Loucy (cell line): Measurements from ENCODE around the gene CEP63.

Experiments used
- H2AFZ ChIP-seq: fragments of 200-600 bp; sonication (generic); 2 replicates; pipeline ENCODE4 v1.6.0; 2016; ENCODE audit warnings: antibody characterized with exemption, mild to moderate bottlenecking, low read length, moderate library complexity
- H3F3A ChIP-seq: fragments of 200-600 bp; 2 replicates; pipeline ENCODE4 v1.6.0; 2016; ENCODE audit warnings: antibody characterized with exemption, low read depth, mild to moderate bottlenecking
- H3K27me3 ChIP-seq: fragments of 200-600 bp; sonication (generic); 2 replicates; pipeline ENCODE4 v1.6.1; 2014; ENCODE audit warnings: low read length, mild to moderate bottlenecking; ENCODE audit not compliant: insufficient read depth, poor library complexity, severe bottlenecking
- H3K36me3 ChIP-seq: fragments of 200-600 bp; sonication (generic); 2 replicates; pipeline ENCODE4 v1.6.1; 2016; ENCODE audit warnings: low read length; ENCODE audit not compliant: insufficient read depth
- H3K4me1 ChIP-seq: fragments of 200-600 bp; sonication (generic); 2 replicates; pipeline ENCODE4 v1.5.1; 2014; ENCODE audit warnings: low read length, mild to moderate bottlenecking; ENCODE audit not compliant: insufficient read depth, poor library complexity, severe bottlenecking
- H3K4me2 ChIP-seq: fragments of 200-600 bp; sonication (generic); 2 replicates; pipeline ENCODE4 v1.6.0; 2014; ENCODE audit warnings: antibody characterized with exemption, low read length, low read depth, mild to moderate bottlenecking; ENCODE audit not compliant: poor library complexity, severe bottlenecking
- H3K4me3 ChIP-seq: fragments of 200-600 bp; sonication (generic); 2 replicates; pipeline ENCODE4 v1.5.1; 2014; ENCODE audit warnings: low read length, mild to moderate bottlenecking, mixed read lengths; ENCODE audit not compliant: poor library complexity, severe bottlenecking
- H3K79me2 ChIP-seq: fragments of 200-600 bp; sonication (generic); 2 replicates; pipeline ENCODE4 v1.6.1; 2014; ENCODE audit warnings: low read length; ENCODE audit not compliant: insufficient read depth
- H3K9ac ChIP-seq: fragments of 200-600 bp; sonication (generic); 2 replicates; pipeline ENCODE4 v1.6.0; 2014; ENCODE audit warnings: mild to moderate bottlenecking, low read depth, low read length, moderate library complexity; ENCODE audit not compliant: poor library complexity, severe bottlenecking
- H3K9me2 ChIP-seq: fragments of 200-600 bp; sonication (generic); replicated peaks from 2 replicates; pipeline ENCODE4 v1.6.1; 2016; ENCODE audit warnings: low read depth, low read length, mixed read lengths
- H3K9me3 ChIP-seq: fragments of 200-600 bp; sonication (generic); 2 replicates; pipeline ENCODE4 v1.6.1; 2014; ENCODE audit warnings: mild to moderate bottlenecking, antibody characterized with exemption, low read length, low read depth; ENCODE audit not compliant: insufficient read depth
- H4K20me1 ChIP-seq: fragments of 200-600 bp; sonication (generic); 2 replicates; pipeline ENCODE4 v1.6.0; 2014; ENCODE audit warnings: antibody characterized with exemption, low read length, mild to moderate bottlenecking; ENCODE audit not compliant: insufficient read depth, poor library complexity, severe bottlenecking
- CTCF ChIP-seq: fragments of 200-600 bp; sonication (generic); conservative IDR thresholded peaks from 2 replicates; pipeline ENCODE4 v1.5.1; 2014; ENCODE audit warnings: mild to moderate bottlenecking, antibody characterized with exemption, low read length
- EZH2phosphoT487 ChIP-seq: fragments of 200-600 bp; IDR thresholded peaks from 2 replicates; pipeline ENCODE4 v1.6.1; 2018; ENCODE audit warnings: antibody characterized with exemption, mild to moderate bottlenecking, moderate library complexity, borderline replicate concordance

The CEP63 gene

GRCh38 chr3:134536781-134537180, 50.9 kb downstream of the CEP63 start:
- H3K79me2 ChIP-seq = no peaks in the 10 kb centered on the region
- no peak for TF ChIP-seq CTCF
- TF ChIP-seq EZH2phosphoT487 = no peak
- H3K4me2 ChIP-seq = no peak overlapping the region
- no peaks in the 10 kb centered on the region for H4K20me1 ChIP-seq
- no peak overlapping the region for H3K9ac ChIP-seq
- no peaks in the 10 kb centered on the region for H3F3A ChIP-seq
- H3K9me3 ChIP-seq = no peaks in the 10 kb centered on the region
- H3K27me3 ChIP-seq = no peaks in the 10 kb centered on the region
- no peaks in the 10 kb centered on the region for H3K4me1 ChIP-seq
- H3K9me2 ChIP-seq = no peaks in the 10 kb centered on the region
- H3K36me3 ChIP-seq = peaks cover 63% of the 10 kb centered on the region; the same call in 1 of the 2 replicates
- no peak overlapping the region for H2AFZ ChIP-seq
- no peak overlapping the region for H3K4me3 ChIP-seq

- Histone ChIP-seq H2AFZ (no peak overlapping the region), H3K9me2 (no peaks in the 10 kb centered on the region), H3K79me2 (no peaks in the 10 kb centered on the region), H4K20me1 (no peaks in the 10 kb centered on the region), H3K4me3 (no peak overlapping the region), H3K4me1 (no peaks in the 10 kb centered on the region), H3K9me3 (no peaks in the 10 kb centered on the region), H3F3A (no peaks in the 10 kb centered on the region), H3K36me3 (peaks cover 29% of the 10 kb centered on the region; the same call in 1 of the 2 replicates), H3K27me3 (no peaks in the 10 kb centered on the region), H3K9ac (no peak overlapping the region), H3K4me2 (no peak overlapping the region)
- TF ChIP-seq EZH2phosphoT487 = no peak
- TF ChIP-seq CTCF = no peak
These were observed 56.6 kb downstream of the CEP63 start for GRCh38 chr3:134542287-134542958.

- Histone ChIP-seq H3F3A (no peaks in the 10 kb centered on the region), H3K4me3 (no peak overlapping the region), H2AFZ (no peak overlapping the region), H3K4me1 (no peaks in the 10 kb centered on the region), H3K27me3 (no peaks in the 10 kb centered on the region), H4K20me1 (no peaks in the 10 kb centered on the region), H3K79me2 (no peaks in the 10 kb centered on the region), H3K9me3 (no peaks in the 10 kb centered on the region), H3K36me3 (peaks cover 28% of the 10 kb centered on the region; the same call in 1 of the 2 replicates), H3K9ac (no peak overlapping the region), H3K4me2 (no peak overlapping the region), H3K9me2 (no peaks in the 10 kb centered on the region)
- no peak for TF ChIP-seq EZH2phosphoT487
- no peak for TF ChIP-seq CTCF
These were observed 57.3 kb downstream of the CEP63 start for GRCh38 chr3:134543113-134543512.
